Panc1 (cell line): ENCODE measurements around the gene LILRB2. TPM values are rescaled to one million over a fixed set of nuclear protein-coding genes. Genes with fewer than 3 reads are reported as not detected.
"Not testable (repeated sequence)": the region's sequence is repeated elsewhere in the genome, so short reads cannot be mapped to it uniquely, and the experiment has no call there.

ENCODE experiments used
- ATAC-seq: fragments of 200-7000 bp; cut with Tn5 transposase; 2 replicates; pipeline ENCODE4 v1.9.1; 2020; ENCODE audit warnings: mild to moderate bottlenecking, moderate library complexity
- Bru-seq: library from RNA; stranded (reverse); fragments of 400-500 nt; gene quantifications from one replicate; lab custom pipeline; 2021; lab: Mats Ljungman, UMichigan
- BruChase-seq, 2 experiments: library from RNA; stranded (reverse); fragments of 400-500 nt; gene quantifications; one replicate each; lab custom pipeline; 2021; lab: Mats Ljungman, UMichigan
- BruUV-seq: library from RNA; stranded (reverse); fragments of 400-500 nt; replicated peaks from 2 replicates; lab custom pipeline; 2021; lab: Mats Ljungman, UMichigan
- CTCF ChIA-PET: fragments of 300-600 bp; sonication (Branson Sonifier 250); formaldehyde crosslinking; loops from one replicate; lab custom pipeline; 2022; ENCODE audit warnings: antibody characterized with exemption; lab: Charles Lee
- POLR2A ChIA-PET: fragments of 300-600 bp; sonication (Branson Sonifier 250); formaldehyde crosslinking; loops from one replicate; lab custom pipeline; 2022; ENCODE audit warnings: antibody characterized with exemption; lab: Charles Lee
- DNase-seq: peaks from one replicate; pipeline ENCODE4 v3.0.0-alpha.2; 2010; ENCODE audit warnings: low read depth, low spot score
- H3K27ac ChIP-seq: 2 replicates; pipeline ENCODE4 v1.5.1; 2011; ENCODE audit warnings: mild to moderate bottlenecking, low read length, inconsistent platforms
- H3K27me3 ChIP-seq: fragments of 200-500 bp; sonication (Bioruptor generic); 2 replicates; pipeline ENCODE4 v1.6.0; 2014; ENCODE audit warnings: low read length, inconsistent platforms; ENCODE audit not compliant: control insufficient read depth, insufficient read depth
- H3K36me3 ChIP-seq: fragments of 200-500 bp; sonication (Bioruptor generic); 2 replicates; pipeline ENCODE4 v1.5.1; 2014; ENCODE audit warnings: inconsistent platforms, mild to moderate bottlenecking, low read length, moderate library complexity; ENCODE audit not compliant: control insufficient read depth, insufficient read depth
- H3K4me1 ChIP-seq: 2 replicates; pipeline ENCODE4 v1.5.1; 2011; ENCODE audit warnings: inconsistent platforms, mild to moderate bottlenecking, low read length, moderate library complexity; ENCODE audit not compliant: control insufficient read depth, insufficient read depth
- H3K4me3 ChIP-seq, 2 experiments: 2 replicates each; pipeline ENCODE4 v1.5.1; 2011 to 2012; ENCODE audit warnings: low read depth in 2 of 2, low read length in 2 of 2, mild to moderate bottlenecking in 2 of 2, inconsistent platforms in 1 of 2, moderate library complexity in 1 of 2
- H3K9me3 ChIP-seq: fragments of 200-500 bp; sonication (Bioruptor generic); 2 replicates; pipeline ENCODE4 v1.5.1; 2014; ENCODE audit warnings: low read depth, mild to moderate bottlenecking, inconsistent platforms, low read length, moderate library complexity; ENCODE audit not compliant: control insufficient read depth, insufficient read depth
- CTCF ChIP-seq: fragments of 450-650 bp; IDR thresholded peaks from 2 replicates; pipeline ENCODE4 v1.5.1; 2017; ENCODE audit warnings: mild to moderate bottlenecking
- POLR2AphosphoS5 ChIP-seq: IDR thresholded peaks from 2 replicates; pipeline ENCODE4 v1.6.1; 2012; ENCODE audit warnings: mild to moderate bottlenecking, low read depth, low read length, moderate library complexity
- SIN3A ChIP-seq: IDR thresholded peaks from 2 replicates; pipeline ENCODE4 v1.6.1; 2012; ENCODE audit warnings: low read depth, mild to moderate bottlenecking, low read length, moderate library complexity, borderline replicate concordance; ENCODE audit not compliant: insufficient read depth
- TCF7L2 ChIP-seq: IDR thresholded peaks from 2 replicates; pipeline ENCODE4 v1.6.1; 2011; ENCODE audit warnings: mild to moderate bottlenecking, low read depth, low read length, inconsistent platforms
- in situ Hi-C: cut with HindIII; loops from 2 replicates; pipeline ENCODE4 v1.10.0; 2016; ENCODE audit warnings: low sequenced_read_pairs, low pct_unique_long_range_greater_than_20kb
- intact Hi-C: fragments of 100-400 bp; cut with micrococcal nuclease; formaldehyde crosslinking; loops from one replicate; pipeline ENCODE4 v1.10.0; 2022; ENCODE audit not compliant: unreplicated experiment
- long read RNA-seq: library from polyadenylated mRNA; unstranded; transcript quantifications from one replicate; pipeline ENCODE4 v2.0.0, GENCODE V29; 2021; ENCODE audit not compliant: unreplicated experiment
- polyA plus RNA-seq: library from polyadenylated mRNA; unstranded; fragments of >200 nt; gene quantifications from one replicate; pipeline ENCODE4 v1.2.1, GENCODE V29; 2012; ENCODE audit warnings: missing spikeins; ENCODE audit not compliant: insufficient read length
- total RNA-seq: library from RNA; stranded (reverse); gene quantifications from one replicate; pipeline ENCODE4 v1.2.1, GENCODE V29; 2021; ENCODE audit not compliant: unreplicated experiment
- TF ChIP-seq, protein P1 (sequence below), 2 experiments: IDR thresholded peaks; 2 replicates each; pipeline ENCODE4 v1.6.1; 2011 to 2012; ENCODE audit warnings: low read depth in 2 of 2, control low read depth in 1 of 2, low read length in 1 of 2, mild to moderate bottlenecking in 1 of 2, moderate library complexity in 1 of 2; ENCODE audit not compliant: insufficient read depth in 1 of 2

Gene LILRB2
- total RNA-seq, result not detected
- polyA plus RNA-seq, result not detected
- not detected for Bru-seq, nascent RNA
- BruChase-seq, experiment 1, labeled RNA remaining after a 2-hour chase, result not detected
- BruChase-seq, experiment 2, labeled RNA remaining after a 6-hour chase, result not detected
- long read RNA-seq, result 0 reads

DNA sequence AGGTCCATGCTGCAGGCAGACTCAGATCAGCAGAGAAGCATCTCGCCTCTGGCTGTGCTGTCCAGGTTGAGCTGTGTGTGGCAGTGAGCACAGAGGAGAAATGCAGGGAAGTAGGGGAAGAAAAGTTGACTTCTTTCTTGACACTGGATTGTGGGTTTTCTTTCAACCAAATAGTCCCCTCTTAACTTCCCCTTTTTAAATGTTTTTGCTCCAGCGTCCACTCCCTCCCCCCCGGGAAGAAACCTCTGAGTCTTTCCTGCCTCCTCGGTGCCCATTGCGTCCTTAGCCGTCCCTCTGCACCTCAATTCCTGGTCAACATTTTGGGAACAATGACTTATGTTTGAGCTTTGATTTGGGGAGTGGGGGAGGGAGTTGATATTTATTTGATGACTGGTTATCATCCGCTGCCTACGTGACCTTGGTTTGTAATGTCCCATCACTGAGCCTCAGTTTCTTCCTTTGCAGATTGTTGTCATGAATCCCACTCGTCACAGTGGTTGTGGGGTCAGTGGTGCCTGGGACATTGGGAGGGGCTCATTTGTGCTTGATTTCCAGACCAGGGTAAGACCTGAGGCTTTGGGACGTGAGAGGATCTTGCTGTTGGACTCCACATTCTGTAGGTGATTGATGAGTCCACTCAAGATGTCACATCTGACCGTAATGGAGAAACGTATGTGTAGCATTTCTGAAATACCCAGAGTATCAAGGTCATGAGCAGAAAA, at the start of gene LILRB2:
Gene LILRB2 (minus strand): TSS at position 104 of the 722 bp plus-strand sequence. CDS start 614 bp downstream, outside the sequence.
- Histone ChIP-seq H3K4me1 (no peaks in the 10 kb centered on the region), H3K36me3 (no peaks in the 10 kb centered on the region), H3K27ac (no peak within 1 kb of the TSS), H3K4me3 (no peak within 1 kb of the TSS), H3K9me3 (no peaks in the 10 kb centered on the region), H3K27me3 (peaks cover 12% of the 10 kb centered on the region)
- intact Hi-C loops, result no loop called here
- ChIA-PET POLR2A (no interaction called here), CTCF (no interaction called here)
- DNase-seq (no peak), ATAC-seq (no peak)
- TF ChIP-seq, protein P1, sequence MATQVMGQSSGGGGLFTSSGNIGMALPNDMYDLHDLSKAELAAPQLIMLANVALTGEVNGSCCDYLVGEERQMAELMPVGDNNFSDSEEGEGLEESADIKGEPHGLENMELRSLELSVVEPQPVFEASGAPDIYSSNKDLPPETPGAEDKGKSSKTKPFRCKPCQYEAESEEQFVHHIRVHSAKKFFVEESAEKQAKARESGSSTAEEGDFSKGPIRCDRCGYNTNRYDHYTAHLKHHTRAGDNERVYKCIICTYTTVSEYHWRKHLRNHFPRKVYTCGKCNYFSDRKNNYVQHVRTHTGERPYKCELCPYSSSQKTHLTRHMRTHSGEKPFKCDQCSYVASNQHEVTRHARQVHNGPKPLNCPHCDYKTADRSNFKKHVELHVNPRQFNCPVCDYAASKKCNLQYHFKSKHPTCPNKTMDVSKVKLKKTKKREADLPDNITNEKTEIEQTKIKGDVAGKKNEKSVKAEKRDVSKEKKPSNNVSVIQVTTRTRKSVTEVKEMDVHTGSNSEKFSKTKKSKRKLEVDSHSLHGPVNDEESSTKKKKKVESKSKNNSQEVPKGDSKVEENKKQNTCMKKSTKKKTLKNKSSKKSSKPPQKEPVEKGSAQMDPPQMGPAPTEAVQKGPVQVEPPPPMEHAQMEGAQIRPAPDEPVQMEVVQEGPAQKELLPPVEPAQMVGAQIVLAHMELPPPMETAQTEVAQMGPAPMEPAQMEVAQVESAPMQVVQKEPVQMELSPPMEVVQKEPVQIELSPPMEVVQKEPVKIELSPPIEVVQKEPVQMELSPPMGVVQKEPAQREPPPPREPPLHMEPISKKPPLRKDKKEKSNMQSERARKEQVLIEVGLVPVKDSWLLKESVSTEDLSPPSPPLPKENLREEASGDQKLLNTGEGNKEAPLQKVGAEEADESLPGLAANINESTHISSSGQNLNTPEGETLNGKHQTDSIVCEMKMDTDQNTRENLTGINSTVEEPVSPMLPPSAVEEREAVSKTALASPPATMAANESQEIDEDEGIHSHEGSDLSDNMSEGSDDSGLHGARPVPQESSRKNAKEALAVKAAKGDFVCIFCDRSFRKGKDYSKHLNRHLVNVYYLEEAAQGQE (IDR thresholded peaks at IDR 0.05; ENCODE audit: insufficient read depth in 1 of 2, low read depth in 2 of 2, low read length in 1 of 2), result no peak
- TF ChIP-seq CTCF, result no peak
- no peak for TF ChIP-seq SIN3A
- TF ChIP-seq TCF7L2, result no peak
- no peak for TF ChIP-seq POLR2AphosphoS5
- in situ Hi-C loops, result no loop called here
- BruUV-seq, result no TSS peak

DNA sequence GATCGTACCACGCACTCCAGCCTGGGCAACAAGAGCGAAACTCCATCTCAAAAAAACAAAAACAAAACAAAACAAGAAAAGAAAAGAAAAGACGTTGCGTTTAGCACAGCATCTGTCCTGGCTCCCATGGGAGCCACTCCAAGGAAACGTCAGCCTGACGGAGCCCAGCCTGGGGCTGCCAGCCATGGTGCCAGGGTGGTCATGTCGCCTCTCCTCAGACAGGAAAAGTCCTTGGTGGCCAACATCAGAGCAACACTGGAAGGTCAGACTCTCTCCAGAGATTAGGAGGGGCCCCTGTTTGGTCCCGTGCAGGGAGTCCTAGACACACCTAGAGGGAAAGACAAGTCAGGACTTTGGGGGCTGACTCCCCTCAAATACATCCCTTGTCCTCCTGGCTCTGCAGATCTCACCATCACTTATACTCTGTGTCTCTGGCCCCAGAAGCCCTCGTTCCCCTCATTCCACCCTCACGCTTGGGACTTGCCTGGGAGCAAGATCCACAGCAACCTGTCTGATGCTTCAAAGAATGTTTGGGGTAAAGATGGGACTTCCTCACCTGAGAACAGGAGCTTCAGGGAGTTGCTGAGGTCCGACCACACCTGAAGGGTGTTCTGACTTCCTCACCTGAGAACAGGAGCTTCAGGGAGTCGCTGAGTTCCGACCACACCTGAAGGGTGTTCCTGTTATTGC, 48.7 kb upstream of the LILRB2 start:
- Histone ChIP-seq H3K9me3 (no peaks in the 10 kb centered on the region), H3K4me3 (no peak overlapping the region), H3K36me3 (no peaks in the 10 kb centered on the region), H3K27ac (no peak overlapping the region), H3K4me1 (no peaks in the 10 kb centered on the region), H3K27me3 (0 out of 2 replicates have a peak, but pooled peaks cover under 1% of the 10 kb centered on the region)
- POLR2A ChIA-PET, result no interaction called here
- ATAC-seq (no peak), DNase-seq (no peak)
- BruUV-seq, result no TSS peak
- TF ChIP-seq POLR2AphosphoS5 (no peak), SIN3A (no peak), CTCF (no peak), TCF7L2 (no peak)
- TF ChIP-seq, protein P1 (IDR thresholded peaks at IDR 0.05; ENCODE audit: insufficient read depth in 1 of 2, low read depth in 2 of 2, low read length in 1 of 2), result no peak
- intact Hi-C loops (no loop called here), in situ Hi-C loops (no loop called here)
- CTCF ChIA-PET, result interaction anchor here (0.6 kb wide), 1 partner anchor 148 kb away, joined by 4 read pairs; no protein-coding TSS in a partner anchor

DNA sequence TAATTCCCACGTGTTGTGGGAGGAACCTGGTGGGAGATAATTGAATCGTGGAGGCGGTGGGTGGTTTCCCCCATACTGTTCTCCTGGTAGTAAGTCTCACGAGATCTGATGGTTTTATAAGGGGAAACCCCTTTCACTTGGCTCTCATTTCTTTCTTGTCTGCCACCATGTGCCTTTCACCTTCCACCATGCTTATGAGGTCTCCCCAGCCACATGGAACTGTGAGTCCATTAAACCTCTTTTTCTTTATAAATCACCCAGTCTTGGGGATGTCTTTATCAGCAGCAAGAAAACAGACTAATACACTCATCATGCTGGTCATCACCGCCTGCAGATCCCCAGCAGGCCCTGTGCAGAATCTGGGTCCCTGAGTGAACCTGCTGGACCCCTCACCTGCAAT, 47.9 kb upstream of the LILRB2 start:
- H3K4me1 ChIP-seq, H3K36me3 ChIP-seq, H3K27ac ChIP-seq, H3K9me3 ChIP-seq, H3K4me3 ChIP-seq, intact Hi-C loops, ATAC-seq, H3K27me3 ChIP-seq, in situ Hi-C loops, BruUV-seq, POLR2A ChIA-PET, CTCF ChIA-PET, DNase-seq: not testable (repeated sequence)
